SK-N-MC (cell line): ENCODE data around the gene LCN15.

Experiments used
- EZH2 ChIP-seq: fragments of 200-600 bp; sonication (generic); IDR thresholded peaks from one replicate; pipeline ENCODE4 v1.6.1; 2017; ENCODE audit warnings: antibody characterized with exemption
- FOXP2 ChIP-seq: optimal IDR thresholded peaks from 2 replicates; pipeline ENCODE3; 2011; ENCODE audit warnings: mild to moderate bottlenecking, moderate library complexity; ENCODE audit not compliant: insufficient read depth; ENCODE audit errors: extremely low read length, control extremely low read depth
- POLR2AphosphoS5 ChIP-seq: IDR thresholded peaks from 2 replicates; pipeline ENCODE4 v1.6.1; 2012; ENCODE audit warnings: mild to moderate bottlenecking, low read depth, low read length, borderline replicate concordance

DNA sequence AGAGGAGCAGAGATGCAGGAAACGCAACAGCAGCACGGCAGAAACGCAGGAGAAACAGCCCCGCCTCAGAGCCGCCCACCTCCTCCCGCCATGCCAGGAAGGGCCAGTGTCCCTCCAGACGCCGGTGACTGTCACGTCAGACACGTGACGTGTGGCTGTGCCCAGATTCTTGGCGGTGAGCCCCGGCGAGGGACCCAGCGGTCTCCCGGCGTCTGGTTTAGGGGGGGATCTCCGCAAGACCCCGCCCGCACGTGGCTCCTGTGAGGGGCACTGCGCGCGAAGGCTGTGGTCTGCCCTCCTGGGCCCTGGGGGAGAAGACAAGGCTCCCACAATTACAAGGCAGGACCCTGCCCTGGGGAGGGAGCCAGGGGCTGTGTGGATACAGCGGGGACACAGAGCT lies 3.9 kb downstream of the LCN15 start:
- no peak for TF ChIP-seq POLR2AphosphoS5
- TF ChIP-seq EZH2 = no peak
- no peak for TF ChIP-seq FOXP2
